ENCODE results near the gene MICALL1.
A peak's percentile ranks its signal among the peaks of the same experiment; 100 is the strongest.
"Not testable (repeated sequence)": the region's sequence is repeated elsewhere in the genome, so short reads cannot be mapped to it uniquely, and the experiment has no call there.

Gene MICALL1

DNA sequence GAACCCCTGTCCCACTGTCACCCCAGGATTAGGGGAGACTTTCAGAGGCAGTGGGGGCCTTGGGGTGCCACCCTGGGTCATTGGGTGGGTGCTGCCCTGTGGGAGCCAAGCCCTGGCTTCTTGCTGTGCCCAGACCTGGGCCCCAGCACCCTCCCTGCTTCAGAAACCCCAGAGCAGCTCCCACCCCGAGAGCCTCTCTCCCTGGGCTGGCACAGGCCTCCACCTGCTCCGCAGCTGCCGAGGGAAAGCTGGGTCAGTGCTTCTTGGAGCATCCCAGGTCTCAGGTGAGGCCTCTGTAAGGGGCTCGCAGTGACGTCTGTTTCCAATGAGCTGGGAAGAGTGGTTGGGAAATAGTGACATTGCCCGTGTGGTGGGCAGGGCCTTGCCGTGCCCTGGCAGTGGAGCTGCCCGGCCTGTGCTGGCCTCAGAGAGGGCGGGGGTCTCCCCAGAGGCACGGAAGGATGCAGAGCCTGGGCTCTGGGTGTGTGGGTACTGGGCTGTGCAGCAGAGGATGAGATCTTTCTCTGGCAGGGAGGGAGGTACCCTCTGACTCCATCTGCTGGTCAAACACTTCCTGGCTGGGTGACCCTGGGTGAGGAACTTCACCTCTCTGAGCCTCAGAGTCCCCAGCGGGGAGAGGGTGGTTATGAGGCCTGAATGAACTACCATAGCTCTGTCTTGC, 24.3 kb downstream of the MICALL1 start:
- no peak for DNase-seq

- DNase-seq, result no peak
These were observed 24.9 kb downstream of the MICALL1 start for GRCh38 chr22:37930952-37931440.

- no peak for DNase-seq
These were observed 25.8 kb downstream of the MICALL1 start for GRCh38 chr22:37931893-37932389.

GRCh38 chr22:37932401-37932800, 26.3 kb downstream of the MICALL1 start:
- no peak for DNase-seq

DNA sequence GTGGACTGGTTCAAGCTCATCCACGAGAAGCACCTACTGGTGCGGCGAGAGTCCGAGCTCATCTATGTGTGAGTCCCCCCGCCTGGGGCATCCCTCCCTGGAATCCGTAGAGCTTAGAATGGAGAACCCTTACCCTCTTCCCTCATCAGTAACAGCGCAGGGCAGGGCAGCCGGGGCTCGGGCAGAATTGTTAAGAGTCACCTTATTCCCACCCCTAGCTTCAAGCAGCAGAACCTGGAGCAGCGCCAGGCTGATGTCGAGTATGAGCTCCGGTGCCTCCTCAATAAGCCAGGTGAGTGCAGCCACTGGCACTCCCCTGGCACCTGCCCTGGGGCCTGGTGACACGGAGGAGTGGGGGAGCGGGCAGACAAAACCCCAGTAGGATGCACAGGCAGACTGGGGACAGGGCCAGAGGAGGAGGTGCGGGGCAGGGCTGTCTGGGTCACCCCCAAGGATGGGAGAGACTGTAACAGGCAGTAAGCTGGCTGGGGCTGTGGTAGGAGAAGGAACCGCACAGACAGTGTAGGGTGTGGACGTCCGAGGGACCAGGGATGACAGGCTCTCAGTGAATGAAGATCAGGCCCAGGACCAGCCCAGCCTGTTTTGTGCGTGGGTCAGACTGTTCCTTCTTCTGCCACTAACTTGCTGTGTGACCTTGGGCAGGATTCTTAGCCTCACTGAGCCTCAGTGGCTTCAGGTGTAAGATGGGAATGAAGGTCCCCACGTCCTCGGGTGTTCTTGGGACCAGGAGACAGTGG, 26.9 kb downstream of the MICALL1 start:
- no peak for DNase-seq

- peak; percentile 87 for DNase-seq
These were observed 27.7 kb downstream of the MICALL1 start for GRCh38 chr22:37933711-37934376.

GRCh38 chr22:37940698-37941376, 34.7 kb downstream of the MICALL1 start:
- no peak for DNase-seq

GRCh38 chr22:37942133-37942532, 36.0 kb downstream of the MICALL1 start:
- no peak for DNase-seq

DNA sequence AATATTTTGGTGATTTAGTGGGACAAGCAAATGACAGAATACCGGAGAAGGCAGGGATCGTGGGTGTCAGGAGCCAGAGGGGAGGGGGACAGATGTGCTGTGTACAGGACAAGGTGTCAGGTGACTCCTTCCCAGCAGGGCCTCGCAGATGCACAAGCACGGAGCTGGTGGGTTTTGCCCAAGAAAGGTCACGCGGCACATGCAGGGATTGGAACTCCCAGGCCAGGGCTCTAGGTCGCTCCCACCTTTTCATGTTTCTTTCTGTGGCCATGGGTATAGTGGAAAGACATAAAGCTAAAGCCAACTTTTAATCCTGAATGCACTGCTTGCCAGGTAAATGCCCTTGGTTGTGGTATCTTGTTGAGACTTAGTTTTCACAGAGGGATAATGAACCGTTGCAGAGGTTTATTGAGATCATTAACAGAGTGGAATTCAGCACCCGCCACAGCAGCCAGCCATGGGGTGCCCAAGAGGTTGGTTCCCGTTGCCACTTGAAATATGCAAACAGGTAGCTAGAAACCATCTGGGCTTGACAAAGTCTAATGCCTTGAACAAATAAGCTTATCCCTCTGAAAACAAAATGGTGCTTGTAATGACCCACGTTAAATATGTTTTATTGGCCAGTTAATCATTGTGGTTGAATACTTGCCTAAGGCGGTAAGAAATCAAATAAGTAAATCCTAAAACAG, 37.2 kb downstream of the MICALL1 start:
- no peak for DNase-seq

DNA sequence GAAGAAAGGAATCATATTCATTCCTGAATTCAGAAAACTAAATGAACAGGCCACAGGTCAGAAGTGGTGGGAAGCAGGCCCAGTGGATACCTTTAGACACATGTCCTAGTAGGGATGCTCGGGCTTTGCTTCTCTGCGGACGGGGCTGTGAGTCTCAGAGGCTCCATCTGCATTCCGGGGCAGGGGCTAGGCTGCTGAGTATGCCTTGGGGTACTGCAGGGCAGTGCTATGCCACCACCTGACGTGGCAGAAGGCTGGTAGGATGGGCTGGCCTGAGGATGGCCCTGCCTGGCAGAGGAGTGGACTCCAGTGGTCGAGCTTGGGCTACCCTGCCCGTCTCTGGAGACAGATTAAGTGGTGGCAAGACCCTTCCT, 37.7 kb downstream of the MICALL1 start:
- DNase-seq, result no peak

- not testable (repeated sequence) for DNase-seq
These were observed 38.3 kb downstream of the MICALL1 start for GRCh38 chr22:37944423-37944822.

- DNase-seq, result not testable (repeated sequence)
These were observed 41.2 kb downstream of the MICALL1 start for GRCh38 chr22:37947142-37947795.

DNA sequence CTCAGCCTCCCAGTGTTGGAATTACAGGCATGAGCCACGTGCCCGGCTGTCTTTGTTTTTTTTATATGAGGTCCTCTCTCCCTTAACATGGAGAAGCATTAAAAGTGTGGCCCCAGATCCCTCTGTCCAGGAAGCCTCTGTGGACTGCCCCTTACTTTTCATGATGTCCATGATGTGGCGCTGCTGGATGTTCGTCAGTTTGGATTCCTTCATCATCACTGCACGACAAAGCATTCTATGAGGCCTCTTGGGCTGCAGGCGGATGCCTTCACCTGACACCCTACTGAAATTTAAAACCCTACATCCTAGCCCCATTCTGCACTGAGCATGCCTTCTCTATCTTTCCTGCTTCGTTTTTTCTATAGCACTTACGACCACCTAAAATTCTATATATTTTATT, 45.2 kb downstream of the MICALL1 start:
- no peak for DNase-seq

DNA sequence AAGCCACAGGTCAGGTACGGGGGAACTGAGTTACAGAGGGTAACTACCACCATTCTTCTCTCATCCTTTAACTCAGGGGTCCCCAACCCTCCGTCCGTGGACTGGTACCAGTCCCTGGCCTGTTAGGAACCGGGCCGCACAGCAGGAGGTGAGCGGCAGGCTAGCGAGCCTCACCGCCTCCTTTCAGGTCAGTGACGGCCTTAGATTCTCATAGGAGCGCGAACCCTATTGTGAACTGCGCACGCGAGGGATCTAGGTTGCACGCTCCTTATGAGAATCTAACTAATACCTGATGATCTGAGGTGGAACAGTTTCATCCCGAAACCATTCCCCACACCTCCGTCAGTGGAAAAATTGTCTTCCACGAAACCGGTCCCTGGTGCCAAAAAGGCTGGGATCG, 46.5 kb downstream of the MICALL1 start:
- DNase-seq, result not testable (repeated sequence)

- DNase-seq, result no peak
These were observed 47.0 kb downstream of the MICALL1 start for GRCh38 chr22:37953062-37953436.

GRCh38 chr22:37953437-37954179, 47.5 kb downstream of the MICALL1 start, which contains the start of the genes C22orf23 and POLR2F:
Gene C22orf23, minus strand, starts transcription at chr22:37953601. Its CDS starts 452 bp downstream, at chr22:37953149.
Gene POLR2F, plus strand, starts transcription at chr22:37953699. Its CDS starts 89 bp downstream, at chr22:37953788.
- peak; percentile 95 for DNase-seq

DNA sequence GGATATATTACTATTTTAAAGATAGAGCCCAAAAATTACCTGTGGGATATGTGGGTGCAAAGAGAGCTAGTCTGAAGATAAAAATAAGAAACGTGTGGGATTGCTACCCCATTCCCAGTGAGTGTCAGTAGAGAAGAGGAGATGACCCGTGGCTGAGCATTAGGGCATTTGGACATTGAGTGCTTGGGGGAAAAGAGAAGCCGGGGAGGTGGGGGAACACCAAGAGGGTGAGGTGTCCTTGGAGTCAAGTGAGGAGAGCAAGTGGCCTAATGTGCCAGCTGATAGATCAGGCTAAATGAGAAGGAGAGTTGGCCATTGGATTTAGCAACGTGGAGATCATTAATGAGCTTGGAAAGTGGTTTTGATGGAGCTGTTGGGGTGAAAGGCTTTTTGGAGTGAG, 48.6 kb downstream of the MICALL1 start:
- DNase-seq, result no peak

DNA sequence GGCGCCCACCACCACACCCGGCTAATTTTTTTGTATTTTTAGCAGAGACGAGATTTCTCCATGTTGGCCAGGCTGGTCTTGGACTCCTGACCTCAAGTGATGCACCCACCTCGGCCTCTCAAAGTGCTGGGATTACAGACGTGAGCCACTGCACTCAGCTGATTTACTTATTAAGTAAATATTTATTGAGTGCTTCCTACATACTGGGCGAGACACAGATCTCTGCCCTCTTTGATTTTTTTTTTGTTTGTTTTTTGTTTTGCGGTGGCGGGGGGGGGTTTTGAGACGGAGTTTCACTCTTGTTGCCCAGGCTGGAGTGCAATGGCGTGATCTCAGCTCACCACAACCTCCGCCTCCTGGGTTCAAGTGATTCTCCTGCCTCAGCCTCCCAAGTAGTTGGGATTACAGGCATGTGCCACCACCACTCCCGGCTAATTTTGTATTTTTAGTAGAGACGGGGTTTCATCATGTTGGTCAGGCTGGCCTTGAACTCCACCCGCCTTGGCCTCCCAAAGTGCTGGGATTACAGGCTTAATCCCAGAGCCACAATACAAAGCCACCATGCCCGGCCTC, 49.8 kb downstream of the MICALL1 start:
- DNase-seq, result not testable (repeated sequence)

GRCh38 chr22:37957232-37957631, 51.1 kb downstream of the MICALL1 start:
- no peak for DNase-seq

GRCh38 chr22:37959231-37959825, 53.2 kb downstream of the MICALL1 start:
- no peak for DNase-seq
